HCT116 (cell line): ENCODE data around the gene KLHL3. TPM values are rescaled to one million over a fixed set of nuclear protein-coding genes. Genes with fewer than 3 reads are reported as not detected.

Source experiments
- ATAC-seq: fragments of 200-7000 bp; cut with Tn5 transposase; 2 replicates; pipeline ENCODE4 v1.9.1; 2020; ENCODE audit warnings: mild to moderate bottlenecking, moderate library complexity
- BruUV-seq: library from RNA; stranded (reverse); fragments of 400-500 nt; replicated peaks from 2 replicates; lab custom pipeline; 2021; lab: Mats Ljungman, UMichigan
- CTCF ChIA-PET: fragments of 300-600 bp; sonication (Branson Sonifier 250); formaldehyde crosslinking; loops from one replicate; lab custom pipeline; 2021; ENCODE audit warnings: antibody characterized with exemption; lab: Charles Lee
- POLR2A ChIA-PET: fragments of 300-600, 350-600 bp; sonication (Branson Sonifier 250); formaldehyde crosslinking; loops from one replicate; lab custom pipeline; 2021; ENCODE audit warnings: antibody characterized with exemption; lab: Charles Lee
- RAD21 ChIA-PET, 2 experiments: fragments of 300-600 bp; sonication (Branson Sonifier 250); formaldehyde crosslinking; loops; one replicate each; lab custom pipeline; 2023; ENCODE audit warnings: low total read pairs in 2 of 2; ENCODE audit not compliant: uncharacterized antibody in 2 of 2, unreplicated experiment in 2 of 2, low non-redundant PET in 1 of 2; lab: Charles Lee
- DNase-seq: peaks from one replicate; pipeline ENCODE4 v3.0.0-alpha.2; 2010; ENCODE audit warnings: low read depth, low spot score
- H2AFZ ChIP-seq: fragments of 200-600 bp; shearing (Covaris generic), sonication (generic); 2 replicates; pipeline ENCODE4 v1.6.1; 2017; ENCODE audit warnings: low read depth, mixed run types, mixed read lengths, antibody characterized with exemption, low read length; ENCODE audit not compliant: poor library complexity, severe bottlenecking
- H3K27ac ChIP-seq: 2 replicates; pipeline ENCODE4 v1.5.1; 2012; ENCODE audit warnings: low read depth, low read length
- H3K27me3 ChIP-seq: fragments of 200-600 bp; sonication (generic); 2 replicates; pipeline ENCODE4 v1.6.1; 2016; ENCODE audit warnings: mixed run types, low read length, mixed read lengths; ENCODE audit not compliant: insufficient read depth
- H3K36me3 ChIP-seq, 2 experiments: fragments of 200-500 bp in 1 of 2; fragments of 200-600 bp in 1 of 2; sonication (Bioruptor generic) in 1 of 2; sonication (generic) in 1 of 2; 2 replicates each; pipeline versions ENCODE4 v1.5.1 to v1.6.1; 2014 to 2016; ENCODE audit warnings: low read length in 2 of 2, inconsistent platforms in 1 of 2, mixed read lengths in 1 of 2, mixed run types in 1 of 2; ENCODE audit not compliant: insufficient read depth in 2 of 2, control insufficient read depth in 1 of 2
- H3K4me1 ChIP-seq, 2 experiments: fragments of 200-600 bp in 1 of 2; sonication (generic) in 1 of 2; 2 replicates each; pipeline versions ENCODE4 v1.5.1 to v1.6.1; 2012 to 2017; ENCODE audit warnings: low read length in 2 of 2, inconsistent platforms in 1 of 2, mild to moderate bottlenecking in 1 of 2, mixed read lengths in 1 of 2, mixed run types in 1 of 2, moderate library complexity in 1 of 2; ENCODE audit not compliant: insufficient read depth in 2 of 2, control insufficient read depth in 1 of 2
- H3K4me2 ChIP-seq: fragments of 200-600 bp; sonication (generic); 2 replicates; pipeline ENCODE4 v1.6.1; 2017; ENCODE audit warnings: mixed run types, low read length, mixed read lengths
- H3K4me3 ChIP-seq, 2 experiments: fragments of 200-600 bp in 1 of 2; sonication (generic) in 1 of 2; replicated peaks in 1 of 2; 2 replicates each; pipeline ENCODE4 v1.5.1; 2011 to 2016; ENCODE audit warnings: low read length in 2 of 2, control low read depth in 1 of 2, low read depth in 1 of 2, mild to moderate bottlenecking in 1 of 2, mixed read lengths in 1 of 2, mixed run types in 1 of 2
- H3K79me2 ChIP-seq: fragments of 200-600 bp; sonication (generic); 2 replicates; pipeline ENCODE4 v1.6.1; 2017; ENCODE audit warnings: mild to moderate bottlenecking, mixed run types, low read length, moderate library complexity, mixed read lengths; ENCODE audit not compliant: insufficient read depth
- H3K9ac ChIP-seq: fragments of 200-600 bp; sonication (generic); 2 replicates; pipeline ENCODE4 v1.6.1; 2016; ENCODE audit warnings: low read length, mixed read lengths
- H3K9me2 ChIP-seq: fragments of 200-600 bp; sonication (generic), shearing (Covaris generic); 2 replicates; pipeline ENCODE4 v1.6.1; 2017; ENCODE audit warnings: mixed run types, mild to moderate bottlenecking, moderate library complexity; ENCODE audit not compliant: insufficient read depth
- H3K9me3 ChIP-seq, 2 experiments: fragments of 200-500 bp in 1 of 2; fragments of 200-600 bp in 1 of 2; sonication (Bioruptor generic) in 1 of 2; sonication (generic) in 1 of 2; 2 replicates each; pipeline ENCODE4 v1.6.1; 2014 to 2017; ENCODE audit warnings: low read length in 2 of 2, mixed read lengths in 2 of 2, inconsistent platforms in 1 of 2, low read depth in 1 of 2, mild to moderate bottlenecking in 1 of 2, mixed run types in 1 of 2, moderate library complexity in 1 of 2; ENCODE audit not compliant: control insufficient read depth in 1 of 2, insufficient read depth in 1 of 2
- H4K20me1 ChIP-seq: fragments of 200-600 bp; sonication (generic), shearing (Covaris generic); 2 replicates; pipeline ENCODE4 v1.6.1; 2017; ENCODE audit warnings: mixed run types, mild to moderate bottlenecking, moderate library complexity; ENCODE audit not compliant: insufficient read depth
- EGR1 ChIP-seq: IDR thresholded peaks from 2 replicates; pipeline ENCODE4 v1.6.1; 2012; ENCODE audit warnings: low read depth
- ELF1 ChIP-seq: IDR thresholded peaks from 2 replicates; pipeline ENCODE4 v1.6.1; 2012; ENCODE audit warnings: low read depth, borderline replicate concordance
- EZH2 ChIP-seq: fragments of 200-600 bp; sonication (generic); IDR thresholded peaks from 2 replicates; pipeline ENCODE4 v1.6.1; 2017; ENCODE audit warnings: antibody characterized with exemption, mixed run types
- EZH2phosphoT487 ChIP-seq: fragments of 200-600 bp; IDR thresholded peaks from 2 replicates; pipeline ENCODE4 v1.6.1; 2018; ENCODE audit warnings: antibody characterized with exemption, borderline replicate concordance
- FOSL1 ChIP-seq: IDR thresholded peaks from 2 replicates; pipeline ENCODE4 v1.6.1; 2012; ENCODE audit warnings: low read depth
- JUND ChIP-seq: IDR thresholded peaks from 2 replicates; pipeline ENCODE4 v1.6.1; 2012
- POLR2A ChIP-seq: IDR thresholded peaks from 2 replicates; pipeline ENCODE4 v1.7.0; 2011; ENCODE audit warnings: borderline replicate concordance; ENCODE audit not compliant: insufficient read depth, insufficient read length; ENCODE audit errors: extremely low read depth
- POLR2AphosphoS5 ChIP-seq: IDR thresholded peaks from 2 replicates; pipeline ENCODE4 v1.6.1; 2011; ENCODE audit warnings: mild to moderate bottlenecking, low read depth, low read length, moderate library complexity
- RAD21 ChIP-seq: IDR thresholded peaks from 2 replicates; pipeline ENCODE4 v1.6.1; 2012; ENCODE audit warnings: low read depth, mild to moderate bottlenecking
- SIN3A ChIP-seq: IDR thresholded peaks from 2 replicates; pipeline ENCODE4 v1.6.1; 2012; ENCODE audit warnings: low read depth
- TCF7L2 ChIP-seq: IDR thresholded peaks from 2 replicates; pipeline ENCODE4 v1.7.0; 2011; ENCODE audit warnings: borderline replicate concordance, inconsistent platforms; ENCODE audit not compliant: insufficient read depth, insufficient read length; ENCODE audit errors: extremely low read depth
- YY1 ChIP-seq: IDR thresholded peaks from 2 replicates; pipeline ENCODE4 v1.6.1; 2011; ENCODE audit warnings: low read length, low read depth, moderate library complexity, mild to moderate bottlenecking; ENCODE audit not compliant: insufficient replicate concordance; ENCODE audit errors: extremely low read depth
- ZFX ChIP-seq: fragments of 450-650 bp; IDR thresholded peaks from 2 replicates; pipeline ENCODE4 v1.6.1; 2017
- ZNF274 ChIP-seq: fragments of 200-500 bp; sonication (Bioruptor generic); IDR thresholded peaks from 2 replicates; pipeline ENCODE4 v1.6.1; 2014; ENCODE audit warnings: mild to moderate bottlenecking, low read depth, low read length, inconsistent platforms
- intact Hi-C: fragments of 100-400 bp; cut with micrococcal nuclease; formaldehyde crosslinking; loops from 2 replicates; pipeline ENCODE4 v1.10.0; 2022
- total RNA-seq: library from RNA; stranded (reverse); gene quantifications from one replicate; pipeline ENCODE4 v1.2.1, GENCODE V29; 2021; ENCODE audit not compliant: unreplicated experiment
- TF ChIP-seq, protein P1 (sequence below): IDR thresholded peaks from 2 replicates; pipeline ENCODE4 v1.6.1; 2012
- TF ChIP-seq, protein P2 (sequence below): IDR thresholded peaks from 2 replicates; pipeline ENCODE4 v1.6.1; 2011; ENCODE audit warnings: mild to moderate bottlenecking, low read length, moderate library complexity; ENCODE audit not compliant: insufficient replicate concordance; ENCODE audit errors: extremely low read depth
- TF ChIP-seq, protein P3 (sequence below): IDR thresholded peaks from 2 replicates; pipeline ENCODE4 v1.6.1; 2012

The KLHL3 gene
- total RNA-seq, 1 experiment from 2014 or later: not detected

DNA sequence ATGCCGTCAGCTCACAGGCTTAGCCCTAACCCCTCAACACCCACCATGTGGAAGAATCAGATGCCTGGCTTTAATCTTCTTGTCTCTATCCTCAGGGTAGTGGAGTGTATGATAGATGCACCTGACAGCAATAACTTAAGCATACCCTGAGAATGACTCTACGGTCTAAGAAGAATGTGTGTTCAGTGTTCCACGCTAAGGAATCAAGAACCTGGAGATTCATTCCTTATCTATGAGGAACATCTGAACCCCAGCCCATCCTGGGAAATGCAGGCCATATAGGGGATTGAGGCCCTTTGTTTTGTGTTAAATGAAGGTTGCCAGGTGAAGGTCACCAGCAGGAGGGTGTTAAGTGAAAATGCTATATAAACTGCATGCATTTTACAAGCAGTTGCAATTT is 63.0 kb downstream of the KLHL3 start:
- H3K79me2 ChIP-seq: no peaks in the 10 kb centered on the region
- ATAC-seq (no peak), DNase-seq (no peak)
- H3K36me3 ChIP-seq: no peaks in the 10 kb centered on the region
- no peak overlapping the region for H2AFZ ChIP-seq
- ChIA-PET CTCF (no interaction called here), POLR2A (no interaction called here), RAD21 (no interaction called here)
- H3K4me3 ChIP-seq: no peak overlapping the region
- no peak overlapping the region for H3K9ac ChIP-seq
- intact Hi-C loops: no loop called here
- no peak overlapping the region for H3K4me2 ChIP-seq
- no peaks in the 10 kb centered on the region for H3K9me3 ChIP-seq
- no TSS peak for BruUV-seq
- no peak overlapping the region for H3K27ac ChIP-seq
- TF ChIP-seq TCF7L2: no peak
- no peak for TF ChIP-seq SIN3A
- no peak for TF ChIP-seq FOSL1
- no peak for TF ChIP-seq YY1
- no peak for TF ChIP-seq POLR2A
- no peak for TF ChIP-seq ZNF274
- TF ChIP-seq POLR2AphosphoS5: no peak
- no peak for TF ChIP-seq EZH2
- TF ChIP-seq EZH2phosphoT487: no peak
- TF ChIP-seq, protein P1, sequence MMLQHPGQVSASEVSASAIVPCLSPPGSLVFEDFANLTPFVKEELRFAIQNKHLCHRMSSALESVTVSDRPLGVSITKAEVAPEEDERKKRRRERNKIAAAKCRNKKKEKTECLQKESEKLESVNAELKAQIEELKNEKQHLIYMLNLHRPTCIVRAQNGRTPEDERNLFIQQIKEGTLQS: no peak
- no peak for TF ChIP-seq JUND
- TF ChIP-seq, protein P2, sequence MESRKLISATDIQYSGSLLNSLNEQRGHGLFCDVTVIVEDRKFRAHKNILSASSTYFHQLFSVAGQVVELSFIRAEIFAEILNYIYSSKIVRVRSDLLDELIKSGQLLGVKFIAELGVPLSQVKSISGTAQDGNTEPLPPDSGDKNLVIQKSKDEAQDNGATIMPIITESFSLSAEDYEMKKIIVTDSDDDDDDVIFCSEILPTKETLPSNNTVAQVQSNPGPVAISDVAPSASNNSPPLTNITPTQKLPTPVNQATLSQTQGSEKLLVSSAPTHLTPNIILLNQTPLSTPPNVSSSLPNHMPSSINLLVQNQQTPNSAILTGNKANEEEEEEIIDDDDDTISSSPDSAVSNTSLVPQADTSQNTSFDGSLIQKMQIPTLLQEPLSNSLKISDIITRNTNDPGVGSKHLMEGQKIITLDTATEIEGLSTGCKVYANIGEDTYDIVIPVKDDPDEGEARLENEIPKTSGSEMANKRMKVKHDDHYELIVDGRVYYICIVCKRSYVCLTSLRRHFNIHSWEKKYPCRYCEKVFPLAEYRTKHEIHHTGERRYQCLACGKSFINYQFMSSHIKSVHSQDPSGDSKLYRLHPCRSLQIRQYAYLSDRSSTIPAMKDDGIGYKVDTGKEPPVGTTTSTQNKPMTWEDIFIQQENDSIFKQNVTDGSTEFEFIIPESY: no peak
- no peak for TF ChIP-seq ZFX
- TF ChIP-seq EGR1: no peak
- TF ChIP-seq, protein P3, sequence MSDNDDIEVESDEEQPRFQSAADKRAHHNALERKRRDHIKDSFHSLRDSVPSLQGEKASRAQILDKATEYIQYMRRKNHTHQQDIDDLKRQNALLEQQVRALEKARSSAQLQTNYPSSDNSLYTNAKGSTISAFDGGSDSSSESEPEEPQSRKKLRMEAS: no peak
- no peak for TF ChIP-seq ELF1
- no peak for TF ChIP-seq RAD21
- H3K4me1 ChIP-seq: no peaks in the 10 kb centered on the region
- H4K20me1 ChIP-seq: no peaks in the 10 kb centered on the region
- H3K9me2 ChIP-seq: no peaks in the 10 kb centered on the region
- H3K27me3 ChIP-seq: peaks cover 4% of the 10 kb centered on the region; the same call in 1 of the 2 replicates
